ENCODE data around the gene DR1.

GRCh38 chr1:93301131-93301530, 44.6 kb upstream of the DR1 start:
- TF ChIP-seq, protein P1, sequence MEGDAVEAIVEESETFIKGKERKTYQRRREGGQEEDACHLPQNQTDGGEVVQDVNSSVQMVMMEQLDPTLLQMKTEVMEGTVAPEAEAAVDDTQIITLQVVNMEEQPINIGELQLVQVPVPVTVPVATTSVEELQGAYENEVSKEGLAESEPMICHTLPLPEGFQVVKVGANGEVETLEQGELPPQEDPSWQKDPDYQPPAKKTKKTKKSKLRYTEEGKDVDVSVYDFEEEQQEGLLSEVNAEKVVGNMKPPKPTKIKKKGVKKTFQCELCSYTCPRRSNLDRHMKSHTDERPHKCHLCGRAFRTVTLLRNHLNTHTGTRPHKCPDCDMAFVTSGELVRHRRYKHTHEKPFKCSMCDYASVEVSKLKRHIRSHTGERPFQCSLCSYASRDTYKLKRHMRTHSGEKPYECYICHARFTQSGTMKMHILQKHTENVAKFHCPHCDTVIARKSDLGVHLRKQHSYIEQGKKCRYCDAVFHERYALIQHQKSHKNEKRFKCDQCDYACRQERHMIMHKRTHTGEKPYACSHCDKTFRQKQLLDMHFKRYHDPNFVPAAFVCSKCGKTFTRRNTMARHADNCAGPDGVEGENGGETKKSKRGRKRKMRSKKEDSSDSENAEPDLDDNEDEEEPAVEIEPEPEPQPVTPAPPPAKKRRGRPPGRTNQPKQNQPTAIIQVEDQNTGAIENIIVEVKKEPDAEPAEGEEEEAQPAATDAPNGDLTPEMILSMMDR (IDR thresholded peaks at IDR 0.05): no peak
- TF ChIP-seq ZFX (IDR thresholded peaks at IDR 0.05; ENCODE audit: borderline replicate concordance): no peak

All from 22Rv1 (cell line).